Left renal pelvis (tissue), 4 donors: Measurements from ENCODE around the gene PRIMA1. TPM values are rescaled to one million over a fixed set of nuclear protein-coding genes. Genes with fewer than 3 reads are reported as not detected.

Experiments
- DNase-seq, 4 donors: peaks; one replicate each; pipeline ENCODE4 v3.0.0-alpha.2; 2013; ENCODE audit warnings: low read depth in 4 of 4, low spot score in 3 of 4
- polyA plus RNA-seq, 4 donors: library from polyadenylated mRNA; unstranded; fragments of 120-200 nt; gene quantifications; one replicate each; pipeline ENCODE4 v1.2.1, GENCODE V29; 2013; ENCODE audit not compliant: insufficient read length in 4 of 4

Gene PRIMA1
- polyA plus RNA-seq, 4 donors: 1.1 to 5.0 (median 1.9) TPM

- no peak for DNase-seq
Observed at GRCh38 chr14:93797536-93797935, 9.3 kb upstream of the PRIMA1 start.

- DNase-seq: no peak
Observed at GRCh38 chr14:93797071-93797470, 8.8 kb upstream of the PRIMA1 start.

- DNase-seq: no peak
Observed at GRCh38 chr14:93794756-93795155, 6.5 kb upstream of the PRIMA1 start.

- no peak for DNase-seq
Observed at GRCh38 chr14:93793555-93794324, 5.5 kb upstream of the PRIMA1 start.

GRCh38 chr14:93792391-93792790, 4.1 kb upstream of the PRIMA1 start:
- DNase-seq: no peak

GRCh38 chr14:93790966-93791365, 2.7 kb upstream of the PRIMA1 start:
- DNase-seq: no peak

GRCh38 chr14:93789228-93790130, 1.2 kb upstream of the PRIMA1 start:
- no peak for DNase-seq

- peak in 1 of 4 donors; percentile 30 for DNase-seq
Observed at GRCh38 chr14:93788543-93789227, 400 bp upstream of the PRIMA1 start.

- DNase-seq: no peak
Observed at GRCh38 chr14:93787465-93788292, 606 bp downstream of the PRIMA1 start.

GRCh38 chr14:93785423-93785822, 2.9 kb downstream of the PRIMA1 start:
- DNase-seq: no peak

GRCh38 chr14:93784878-93785277, 3.4 kb downstream of the PRIMA1 start:
- no peak for DNase-seq

- no peak for DNase-seq
Observed at GRCh38 chr14:93780813-93781400, 7.4 kb downstream of the PRIMA1 start.

GRCh38 chr14:93778856-93779629, 9.2 kb downstream of the PRIMA1 start:
- no peak for DNase-seq

- no peak for DNase-seq
Observed at GRCh38 chr14:93778453-93778852, 9.8 kb downstream of the PRIMA1 start.

- no peak for DNase-seq
Observed at GRCh38 chr14:93775744-93776143, 12.5 kb downstream of the PRIMA1 start.

- DNase-seq: no peak
Observed at GRCh38 chr14:93775158-93775557, 13.1 kb downstream of the PRIMA1 start.

- no peak for DNase-seq
Observed at GRCh38 chr14:93772263-93772662, 16.0 kb downstream of the PRIMA1 start.

- no peak for DNase-seq
Observed at GRCh38 chr14:93765970-93766369, 22.3 kb downstream of the PRIMA1 start.

GRCh38 chr14:93765155-93765554, 23.1 kb downstream of the PRIMA1 start:
- no peak for DNase-seq
